ENCODE data around the gene STAMBPL1. TPM values are rescaled to one million over a fixed set of nuclear protein-coding genes. Genes with fewer than 3 reads are reported as not detected.

Gene STAMBPL1
- total and polyA plus RNA-seq, 2 donors (not counting 1 experiment from before 2014, with no cell fraction given) = 45.6 to 72.5 TPM

DNA sequence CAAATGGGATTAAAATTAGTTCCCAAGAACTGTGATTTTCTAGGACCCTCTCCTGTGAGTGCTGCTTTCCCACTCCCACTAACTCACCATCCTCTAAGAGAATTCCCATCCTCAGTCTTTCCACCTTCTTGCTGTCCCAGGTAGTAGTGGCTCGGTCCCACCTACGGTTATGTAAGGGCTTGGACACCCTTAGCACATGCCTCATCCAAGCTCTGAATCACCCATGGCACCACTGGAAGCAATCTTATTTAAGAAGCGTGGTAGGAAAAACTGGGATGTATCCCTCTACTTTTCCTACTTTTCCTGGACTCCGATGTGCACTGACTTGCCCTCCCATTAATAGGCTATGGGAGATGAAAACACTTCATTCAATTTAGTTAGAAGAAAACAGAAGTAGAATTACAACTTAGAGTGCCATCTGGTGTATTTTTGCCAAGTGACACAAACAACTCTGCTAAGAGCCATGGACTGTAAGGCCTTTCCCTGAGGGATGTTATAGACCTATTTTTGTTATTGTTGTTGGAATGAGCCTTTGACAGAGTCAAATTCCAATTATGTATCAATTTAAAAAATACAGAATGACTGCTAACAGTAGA lies 14.7 kb upstream of the STAMBPL1 start:
- H3K79me2 ChIP-seq (ENCODE audit: control insufficient read depth, insufficient read depth, low read length) = no peaks in the 10 kb centered on the region
- peak in 1 of 2 donors; percentile 54 for DNase-seq (ENCODE audit: low read depth in 2 of 2)

DNA sequence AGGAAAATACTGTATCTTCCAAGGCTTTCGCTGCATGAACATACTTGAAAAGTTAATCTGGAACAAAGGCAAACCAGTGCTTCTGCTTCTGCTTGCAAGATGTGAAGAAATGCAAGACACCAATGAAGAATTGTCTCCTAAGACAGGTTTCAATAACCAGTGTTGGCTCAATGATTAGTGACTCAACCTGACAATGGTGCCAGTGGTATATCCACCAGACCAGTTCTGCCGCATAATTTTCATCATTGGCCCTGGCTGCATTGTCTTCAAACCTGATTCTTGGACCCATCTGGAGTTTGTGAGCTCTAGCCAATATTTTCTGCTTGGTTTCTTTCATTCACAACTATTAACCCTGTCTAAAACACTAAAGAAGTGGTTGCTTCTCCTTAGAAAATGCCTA lies 13.6 kb upstream of the STAMBPL1 start:
- Histone ChIP-seq H3K27ac (ENCODE audit: insufficient read depth, low read length) (no peak overlapping the region), H3K4me2 (ENCODE audit: extremely low read depth, insufficient read depth, low read length) (no peak overlapping the region), H3K79me2 (ENCODE audit: control insufficient read depth, insufficient read depth, low read length) (no peaks in the 10 kb centered on the region), H3K36me3 (ENCODE audit: control insufficient read depth, insufficient read depth, low read length) (no peaks in the 10 kb centered on the region), H3K4me3 (replicated peaks in 1 of 4; ENCODE audit: control extremely low read depth in 1 of 4, insufficient read depth in 1 of 4, low read depth in 3 of 4, low read length in 4 of 4) (no peak overlapping the region), H4K20me1 (ENCODE audit: control insufficient read depth, extremely low read depth, insufficient read depth, low read length) (no peaks in the 10 kb centered on the region), H3K4me1 (ENCODE audit: control insufficient read depth, extremely low read depth, insufficient read depth, low read length) (no peaks in the 10 kb centered on the region), H2AFZ (ENCODE audit: low read length) (no peak overlapping the region), H3K27me3 (ENCODE audit: control insufficient read depth, insufficient read depth, low read length) (peaks cover 2% of the 10 kb centered on the region), H3K9me3 (ENCODE audit: control insufficient read depth, insufficient read depth, low read depth, low read length) (no peaks in the 10 kb centered on the region), H3K9ac (ENCODE audit: insufficient read depth, low read length) (no peak overlapping the region)
- no peak for DNase-seq (ENCODE audit: low read depth in 2 of 2)
- TF ChIP-seq, protein P1, sequence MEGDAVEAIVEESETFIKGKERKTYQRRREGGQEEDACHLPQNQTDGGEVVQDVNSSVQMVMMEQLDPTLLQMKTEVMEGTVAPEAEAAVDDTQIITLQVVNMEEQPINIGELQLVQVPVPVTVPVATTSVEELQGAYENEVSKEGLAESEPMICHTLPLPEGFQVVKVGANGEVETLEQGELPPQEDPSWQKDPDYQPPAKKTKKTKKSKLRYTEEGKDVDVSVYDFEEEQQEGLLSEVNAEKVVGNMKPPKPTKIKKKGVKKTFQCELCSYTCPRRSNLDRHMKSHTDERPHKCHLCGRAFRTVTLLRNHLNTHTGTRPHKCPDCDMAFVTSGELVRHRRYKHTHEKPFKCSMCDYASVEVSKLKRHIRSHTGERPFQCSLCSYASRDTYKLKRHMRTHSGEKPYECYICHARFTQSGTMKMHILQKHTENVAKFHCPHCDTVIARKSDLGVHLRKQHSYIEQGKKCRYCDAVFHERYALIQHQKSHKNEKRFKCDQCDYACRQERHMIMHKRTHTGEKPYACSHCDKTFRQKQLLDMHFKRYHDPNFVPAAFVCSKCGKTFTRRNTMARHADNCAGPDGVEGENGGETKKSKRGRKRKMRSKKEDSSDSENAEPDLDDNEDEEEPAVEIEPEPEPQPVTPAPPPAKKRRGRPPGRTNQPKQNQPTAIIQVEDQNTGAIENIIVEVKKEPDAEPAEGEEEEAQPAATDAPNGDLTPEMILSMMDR (conservative IDR thresholded peaks at IDR 0.05 in 1 of 2, IDR thresholded peaks at IDR 0.05 in 1 of 2; ENCODE audit: low read depth in 1 of 2, low read length in 2 of 2) = no peak
- no peak for TF ChIP-seq EZH2 (IDR thresholded peaks at IDR 0.05; ENCODE audit: low read length, missing control alignments)

More for the DNA sequence above, 14.7 kb upstream of the STAMBPL1 start:
- Histone ChIP-seq H3K36me3 (ENCODE audit: control insufficient read depth, insufficient read depth, low read length) (no peaks in the 10 kb centered on the region), H3K9ac (ENCODE audit: insufficient read depth, low read length) (no peak overlapping the region), H3K27ac (ENCODE audit: insufficient read depth, low read length) (no peak overlapping the region), H3K4me3 (replicated peaks in 1 of 4; ENCODE audit: control extremely low read depth in 1 of 4, insufficient read depth in 1 of 4, low read depth in 3 of 4, low read length in 4 of 4) (no peak overlapping the region), H3K27me3 (ENCODE audit: control insufficient read depth, insufficient read depth, low read length) (peaks cover 2% of the 10 kb centered on the region), H2AFZ (ENCODE audit: low read length) (no peak overlapping the region), H3K4me1 (ENCODE audit: control insufficient read depth, extremely low read depth, insufficient read depth, low read length) (no peaks in the 10 kb centered on the region), H3K9me3 (ENCODE audit: control insufficient read depth, insufficient read depth, low read depth, low read length) (no peaks in the 10 kb centered on the region), H4K20me1 (ENCODE audit: control insufficient read depth, extremely low read depth, insufficient read depth, low read length) (no peaks in the 10 kb centered on the region), H3K4me2 (ENCODE audit: extremely low read depth, insufficient read depth, low read length) (no peak overlapping the region)
- no peak for TF ChIP-seq EZH2 (IDR thresholded peaks at IDR 0.05; ENCODE audit: low read length, missing control alignments)
- TF ChIP-seq, protein P1 (conservative IDR thresholded peaks at IDR 0.05 in 1 of 2, IDR thresholded peaks at IDR 0.05 in 1 of 2; ENCODE audit: low read depth in 1 of 2, low read length in 2 of 2) = peak; percentile 7 to 28

DNA sequence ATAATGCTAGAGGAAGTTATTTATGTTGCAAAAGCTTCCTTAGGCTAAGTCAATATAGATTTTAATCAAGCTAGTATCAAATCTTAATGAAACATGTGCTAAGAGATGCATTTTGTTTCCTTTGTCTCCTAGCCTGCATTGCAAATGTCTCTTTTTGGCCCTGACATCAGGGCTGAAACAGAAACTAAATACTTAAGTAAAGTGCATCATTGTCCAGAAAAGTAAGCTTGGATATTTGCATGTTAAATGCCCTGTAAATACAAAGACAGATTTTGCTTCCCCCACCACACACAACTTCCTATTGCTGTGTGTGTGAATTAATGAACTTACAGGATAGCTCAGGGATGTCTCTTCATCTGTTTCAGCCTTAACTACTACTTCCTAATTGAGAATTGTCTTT lies 10.0 kb upstream of the STAMBPL1 start:
- Histone ChIP-seq H4K20me1 (ENCODE audit: control insufficient read depth, extremely low read depth, insufficient read depth, low read length) (no peaks in the 10 kb centered on the region), H2AFZ (ENCODE audit: low read length) (no peak overlapping the region), H3K27ac (ENCODE audit: insufficient read depth, low read length) (no peak overlapping the region), H3K9me3 (ENCODE audit: control insufficient read depth, insufficient read depth, low read depth, low read length) (no peaks in the 10 kb centered on the region), H3K36me3 (ENCODE audit: control insufficient read depth, insufficient read depth, low read length) (no peaks in the 10 kb centered on the region), H3K9ac (ENCODE audit: insufficient read depth, low read length) (no peak overlapping the region), H3K4me3 (replicated peaks in 1 of 4; ENCODE audit: control extremely low read depth in 1 of 4, insufficient read depth in 1 of 4, low read depth in 3 of 4, low read length in 4 of 4) (no peak overlapping the region), H3K4me2 (ENCODE audit: extremely low read depth, insufficient read depth, low read length) (no peak overlapping the region), H3K79me2 (ENCODE audit: control insufficient read depth, insufficient read depth, low read length) (no peaks in the 10 kb centered on the region), H3K4me1 (ENCODE audit: control insufficient read depth, extremely low read depth, insufficient read depth, low read length) (peaks cover 2% of the 10 kb centered on the region), H3K27me3 (ENCODE audit: control insufficient read depth, insufficient read depth, low read length) (no peaks in the 10 kb centered on the region)
- DNase-seq (ENCODE audit: low read depth in 2 of 2) = no peak
- TF ChIP-seq, protein P1 (conservative IDR thresholded peaks at IDR 0.05 in 1 of 2, IDR thresholded peaks at IDR 0.05 in 1 of 2; ENCODE audit: low read depth in 1 of 2, low read length in 2 of 2) = no peak
- no peak for TF ChIP-seq EZH2 (IDR thresholded peaks at IDR 0.05; ENCODE audit: low read length, missing control alignments)
